Peyer's patch (tissue), 4 donors: ENCODE data around the gene ICAM5.

ENCODE experiments used
- POLR2A ChIP-seq, 2 donors: fragments of 450-650 bp; IDR thresholded peaks; one replicate each; pipeline ENCODE4 v1.5.1; 2017; ENCODE audit warnings: antibody characterized with exemption in 2 of 2, mild to moderate bottlenecking in 2 of 2, moderate library complexity in 2 of 2
- TF ChIP-seq, protein P1 (sequence below), 6 experiments: fragments of 450-650 bp in 4 of 6; fragments of 200-600 bp in 2 of 6; sonication (generic) in 1 of 6; IDR thresholded peaks; one replicate each; pipeline ENCODE4 v1.5.1; 2017 to 2019; ENCODE audit warnings: antibody characterized with exemption in 6 of 6, mild to moderate bottlenecking in 3 of 6, moderate library complexity in 1 of 6

DNA sequence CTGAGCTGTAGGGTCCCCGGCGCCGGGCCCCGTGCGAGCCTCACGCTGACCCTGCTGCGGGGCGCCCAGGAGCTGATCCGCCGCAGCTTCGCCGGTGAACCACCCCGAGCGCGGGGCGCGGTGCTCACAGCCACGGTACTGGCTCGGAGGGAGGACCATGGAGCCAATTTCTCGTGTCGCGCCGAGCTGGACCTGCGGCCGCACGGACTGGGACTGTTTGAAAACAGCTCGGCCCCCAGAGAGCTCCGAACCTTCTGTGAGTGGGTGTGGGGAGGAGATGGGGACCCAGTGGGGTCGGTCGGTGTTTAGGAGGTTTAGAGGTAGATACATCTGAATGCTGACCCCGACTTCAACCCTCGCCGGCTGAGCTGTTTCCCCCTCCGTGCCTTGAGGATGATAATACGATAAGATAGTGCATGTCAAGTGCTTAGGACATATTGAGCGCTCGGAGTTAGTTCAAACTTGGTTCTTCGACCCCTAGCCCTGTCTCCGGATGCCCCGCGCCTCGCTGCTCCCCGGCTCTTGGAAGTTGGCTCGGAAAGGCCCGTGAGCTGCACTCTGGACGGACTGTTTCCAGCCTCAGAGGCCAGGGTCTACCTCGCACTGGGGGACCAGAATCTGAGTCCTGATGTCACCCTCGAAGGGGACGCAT is 1.9 kb downstream of the ICAM5 start:
- no peak for TF ChIP-seq POLR2A (IDR thresholded peaks at IDR 0.05)
- TF ChIP-seq, protein P1, sequence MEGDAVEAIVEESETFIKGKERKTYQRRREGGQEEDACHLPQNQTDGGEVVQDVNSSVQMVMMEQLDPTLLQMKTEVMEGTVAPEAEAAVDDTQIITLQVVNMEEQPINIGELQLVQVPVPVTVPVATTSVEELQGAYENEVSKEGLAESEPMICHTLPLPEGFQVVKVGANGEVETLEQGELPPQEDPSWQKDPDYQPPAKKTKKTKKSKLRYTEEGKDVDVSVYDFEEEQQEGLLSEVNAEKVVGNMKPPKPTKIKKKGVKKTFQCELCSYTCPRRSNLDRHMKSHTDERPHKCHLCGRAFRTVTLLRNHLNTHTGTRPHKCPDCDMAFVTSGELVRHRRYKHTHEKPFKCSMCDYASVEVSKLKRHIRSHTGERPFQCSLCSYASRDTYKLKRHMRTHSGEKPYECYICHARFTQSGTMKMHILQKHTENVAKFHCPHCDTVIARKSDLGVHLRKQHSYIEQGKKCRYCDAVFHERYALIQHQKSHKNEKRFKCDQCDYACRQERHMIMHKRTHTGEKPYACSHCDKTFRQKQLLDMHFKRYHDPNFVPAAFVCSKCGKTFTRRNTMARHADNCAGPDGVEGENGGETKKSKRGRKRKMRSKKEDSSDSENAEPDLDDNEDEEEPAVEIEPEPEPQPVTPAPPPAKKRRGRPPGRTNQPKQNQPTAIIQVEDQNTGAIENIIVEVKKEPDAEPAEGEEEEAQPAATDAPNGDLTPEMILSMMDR (IDR thresholded peaks at IDR 0.05) = no peak
